Cardiac fibroblast (primary cell): Measurements from ENCODE around the gene STK40.
A peak's percentile ranks its signal among the peaks of the same experiment; 100 is the strongest.

Experiments
- DNase-seq, 2 donors: peaks; one replicate each; pipeline versions ENCODE4 v3.0.0 to v3.0.0-alpha.2; 2010; ENCODE audit warnings: low read depth in 2 of 2
- H3K4me3 ChIP-seq, 2 donors: replicated peaks in 1 of 2; 1 replicate in 1 of 2; 2 replicates in 1 of 2; pipeline ENCODE4 v1.5.1; 2011; ENCODE audit warnings: low read depth in 2 of 2, low read length in 2 of 2, mild to moderate bottlenecking in 2 of 2, moderate library complexity in 1 of 2
- CTCF ChIP-seq: IDR thresholded peaks from one replicate; pipeline ENCODE4 v1.5.1; 2011; ENCODE audit warnings: low read depth, mild to moderate bottlenecking, low read length, inconsistent platforms

The STK40 gene

GRCh38 chr1:36329817-36330216 lies 55.9 kb downstream of the STK40 start:
- H3K4me3 ChIP-seq, result no peak overlapping the region
- DNase-seq, result no peak
- TF ChIP-seq CTCF, result no peak

- peak; percentile 35 to 59 for DNase-seq
- no peak for TF ChIP-seq CTCF
- no peak overlapping the region for H3K4me3 ChIP-seq
These were observed 57.0 kb downstream of the STK40 start for GRCh38 chr1:36328713-36329112.

GRCh38 chr1:36328088-36328480 lies 57.6 kb downstream of the STK40 start:
- no peak overlapping the region for H3K4me3 ChIP-seq
- TF ChIP-seq CTCF, result no peak

GRCh38 chr1:36327421-36328087 lies 58.2 kb downstream of the STK40 start:
- H3K4me3 ChIP-seq, result no peak overlapping the region
- no peak for TF ChIP-seq CTCF
- DNase-seq, result peak in 1 of 2 donors; percentile 50

More at GRCh38 chr1:36328088-36328480, 57.6 kb downstream of the STK40 start:
- DNase-seq, result no peak

- no peak for DNase-seq
- TF ChIP-seq CTCF, result no peak
These were observed 59.2 kb downstream of the STK40 start for GRCh38 chr1:36326499-36326898.

GRCh38 chr1:36324353-36324703 lies 61.4 kb downstream of the STK40 start:
- TF ChIP-seq CTCF, result no peak
- no peak overlapping the region for H3K4me3 ChIP-seq
- DNase-seq, result peak in 1 of 2 donors; percentile 22

More at GRCh38 chr1:36326499-36326898, 59.2 kb downstream of the STK40 start:
- H3K4me3 ChIP-seq, result no peak overlapping the region
